ENCODE measurements around the gene CDC14C. TPM values are rescaled to one million over a fixed set of nuclear protein-coding genes. Genes with fewer than 3 reads are reported as not detected.

The CDC14C gene
- under 1 TPM in 1 of 2 donors, not detected in 1; under 0.01 TPM for total RNA-seq

GRCh38 chr7:48924433-48924832 lies at the start of gene CDC14C:
TSS of gene CDC14C (plus strand) at chr7:48924547. CDS start at chr7:48924673, 126 bp downstream.

Data from melanocyte of skin (primary cell).